ENCODE measurements around the gene CD44. TPM values are rescaled to one million over a fixed set of nuclear protein-coding genes. Genes with fewer than 3 reads are reported as not detected.

Gene CD44
- total and polyA plus RNA-seq, 2 experiments from 2014 or later, result 8.5 to 41.3 TPM

- no peaks in the 10 kb centered on the region for H3K27me3 ChIP-seq
- peak overlapping the region; percentile 41 for H3K27ac ChIP-seq
- H3K36me3 ChIP-seq, result no peaks in the 10 kb centered on the region
- H3K4me3 ChIP-seq, result no peak overlapping the region
- peaks cover 17% of the 10 kb centered on the region for H3K4me1 ChIP-seq (ENCODE audit: low read depth)
- peak in 1 of 2 donors; percentile 30 for DNase-seq (ENCODE audit: low read depth in 1 of 2, low spot score in 1 of 2)
- TF ChIP-seq, protein P1, sequence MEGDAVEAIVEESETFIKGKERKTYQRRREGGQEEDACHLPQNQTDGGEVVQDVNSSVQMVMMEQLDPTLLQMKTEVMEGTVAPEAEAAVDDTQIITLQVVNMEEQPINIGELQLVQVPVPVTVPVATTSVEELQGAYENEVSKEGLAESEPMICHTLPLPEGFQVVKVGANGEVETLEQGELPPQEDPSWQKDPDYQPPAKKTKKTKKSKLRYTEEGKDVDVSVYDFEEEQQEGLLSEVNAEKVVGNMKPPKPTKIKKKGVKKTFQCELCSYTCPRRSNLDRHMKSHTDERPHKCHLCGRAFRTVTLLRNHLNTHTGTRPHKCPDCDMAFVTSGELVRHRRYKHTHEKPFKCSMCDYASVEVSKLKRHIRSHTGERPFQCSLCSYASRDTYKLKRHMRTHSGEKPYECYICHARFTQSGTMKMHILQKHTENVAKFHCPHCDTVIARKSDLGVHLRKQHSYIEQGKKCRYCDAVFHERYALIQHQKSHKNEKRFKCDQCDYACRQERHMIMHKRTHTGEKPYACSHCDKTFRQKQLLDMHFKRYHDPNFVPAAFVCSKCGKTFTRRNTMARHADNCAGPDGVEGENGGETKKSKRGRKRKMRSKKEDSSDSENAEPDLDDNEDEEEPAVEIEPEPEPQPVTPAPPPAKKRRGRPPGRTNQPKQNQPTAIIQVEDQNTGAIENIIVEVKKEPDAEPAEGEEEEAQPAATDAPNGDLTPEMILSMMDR (IDR thresholded peaks at IDR 0.05; ENCODE audit: low read depth, low read length), result no peak
- H3K9me3 ChIP-seq (ENCODE audit: low read depth), result no peaks in the 10 kb centered on the region
Observed at GRCh38 chr11:35237351-35237750, 98.4 kb downstream of the CD44 start.

DNA sequence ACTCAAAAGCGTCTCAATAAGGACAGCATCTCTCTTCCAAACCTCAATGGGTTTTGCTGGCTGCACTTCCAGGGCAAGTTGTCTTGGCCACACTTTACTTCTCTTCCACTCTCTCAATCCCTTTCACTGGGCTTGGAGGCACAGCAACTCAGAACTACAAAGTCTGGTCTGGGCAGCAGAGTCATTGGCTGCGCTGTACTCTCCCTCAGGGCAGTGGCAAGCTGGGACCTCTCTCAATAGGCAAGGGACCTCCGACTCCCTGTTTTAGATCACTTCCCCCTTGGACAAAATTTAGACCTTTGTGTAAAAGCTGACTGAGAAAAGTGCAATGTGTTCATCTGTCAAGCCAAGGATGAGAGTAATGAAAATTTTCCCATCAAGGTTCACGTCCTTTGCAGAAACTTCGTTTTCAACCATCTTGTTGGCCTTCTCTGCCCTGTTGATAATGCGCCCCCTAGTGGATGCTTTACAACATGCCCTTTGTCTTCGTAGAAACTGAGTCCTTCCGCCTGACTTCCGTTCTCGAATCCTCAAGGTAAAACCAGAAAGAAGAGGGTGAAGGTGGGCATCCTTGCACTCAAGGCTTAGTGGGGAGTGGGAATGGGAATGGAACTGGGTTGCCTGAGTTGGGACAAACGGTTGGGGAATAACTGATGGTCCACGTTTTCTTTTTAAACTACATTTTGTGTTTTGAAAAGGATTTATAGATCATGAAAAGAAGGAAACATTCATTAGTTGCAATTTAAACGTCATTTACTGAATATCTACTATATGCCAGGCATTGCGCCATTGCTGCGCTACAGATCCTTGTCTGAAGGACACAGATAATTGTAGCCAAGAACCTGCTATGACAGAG is 99.1 kb downstream of the CD44 start:
- Histone ChIP-seq H3K4me1 (ENCODE audit: low read depth) (peaks cover 13% of the 10 kb centered on the region), H3K9me3 (ENCODE audit: low read depth) (no peaks in the 10 kb centered on the region), H3K27me3 (no peaks in the 10 kb centered on the region), H3K4me3 (no peak overlapping the region), H3K36me3 (no peaks in the 10 kb centered on the region), H3K27ac (peak overlapping the region; percentile 41)
- TF ChIP-seq, protein P1 (IDR thresholded peaks at IDR 0.05; ENCODE audit: low read depth, low read length), result peak; percentile 75
- peak; percentile 75 to 80 for DNase-seq (ENCODE audit: low read depth in 1 of 2, low spot score in 1 of 2)

- H3K27ac ChIP-seq, result no peak overlapping the region
- peaks cover 13% of the 10 kb centered on the region for H3K4me1 ChIP-seq (ENCODE audit: low read depth)
- no peaks in the 10 kb centered on the region for H3K9me3 ChIP-seq (ENCODE audit: low read depth)
- TF ChIP-seq, protein P1 (IDR thresholded peaks at IDR 0.05; ENCODE audit: low read depth, low read length), result no peak
- H3K36me3 ChIP-seq, result no peaks in the 10 kb centered on the region
- no peaks in the 10 kb centered on the region for H3K27me3 ChIP-seq
- H3K4me3 ChIP-seq, result no peak overlapping the region
- DNase-seq (ENCODE audit: low read depth in 1 of 2, low spot score in 1 of 2), result no peak
Observed at GRCh38 chr11:35238882-35239281, 99.9 kb downstream of the CD44 start.

GRCh38 chr11:35239471-35240075 is 100.6 kb downstream of the CD44 start:
- Histone ChIP-seq H3K4me1 (ENCODE audit: low read depth) (peaks cover 13% of the 10 kb centered on the region), H3K4me3 (no peak overlapping the region), H3K36me3 (no peaks in the 10 kb centered on the region), H3K27ac (no peak overlapping the region), H3K27me3 (no peaks in the 10 kb centered on the region), H3K9me3 (ENCODE audit: low read depth) (no peaks in the 10 kb centered on the region)
- DNase-seq (ENCODE audit: low read depth in 1 of 2, low spot score in 1 of 2), result no peak
- TF ChIP-seq, protein P1 (IDR thresholded peaks at IDR 0.05; ENCODE audit: low read depth, low read length), result no peak

DNA sequence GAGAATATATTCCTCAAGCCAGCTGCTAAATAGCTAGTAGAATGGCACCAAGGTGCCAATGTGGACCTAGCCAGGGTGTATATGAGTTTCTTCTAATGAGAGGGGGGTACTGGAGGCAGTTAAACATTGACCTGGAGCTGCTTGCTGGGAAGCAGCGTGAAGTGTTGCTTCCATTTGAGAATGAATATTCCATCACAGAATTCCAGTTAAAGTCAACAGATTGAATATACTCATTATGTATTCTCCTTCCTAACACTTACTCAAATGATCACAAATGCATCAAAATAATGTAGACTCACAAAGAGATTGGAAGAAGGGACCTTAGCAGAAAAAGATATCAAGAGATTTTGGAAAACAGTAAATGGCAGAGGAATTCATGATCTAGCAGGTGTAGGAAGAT is 102.1 kb downstream of the CD44 start:
- H3K36me3 ChIP-seq, result no peaks in the 10 kb centered on the region
- no peaks in the 10 kb centered on the region for H3K27me3 ChIP-seq
- H3K9me3 ChIP-seq (ENCODE audit: low read depth), result no peaks in the 10 kb centered on the region
- no peak overlapping the region for H3K27ac ChIP-seq
- H3K4me1 ChIP-seq (ENCODE audit: low read depth), result peaks cover 13% of the 10 kb centered on the region
- no peak for DNase-seq (ENCODE audit: low read depth in 1 of 2, low spot score in 1 of 2)
- TF ChIP-seq, protein P1 (IDR thresholded peaks at IDR 0.05; ENCODE audit: low read depth, low read length), result no peak
- H3K4me3 ChIP-seq, result no peak overlapping the region

All from cardiac muscle cell (in vitro differentiated cells and primary cell).